CD4-positive, alpha-beta memory T cell (primary cell): ENCODE data around the gene ZP4. TPM values are rescaled to one million over a fixed set of nuclear protein-coding genes. Genes with fewer than 3 reads are reported as not detected.
A peak's percentile ranks its signal among the peaks of the same experiment; 100 is the strongest.

Experiments used
- CTCF ChIA-PET: fragments of 350-600 bp; sonication (Branson Sonifier 250); formaldehyde crosslinking; loops from one replicate; lab custom pipeline; 2021; ENCODE audit warnings: inconsistent platforms; ENCODE audit not compliant: partially characterized antibody; lab: Charles Lee
- POLR2A ChIA-PET: fragments of 350-600 bp; sonication (Branson Sonifier 250); formaldehyde crosslinking; loops from one replicate; lab custom pipeline; 2021; ENCODE audit not compliant: partially characterized antibody; lab: Charles Lee
- DNase-seq, 5 donors: peaks; one replicate each; pipeline versions ENCODE4 v3.0.0 to v3.0.0-alpha.2; 2020 to 2022; ENCODE audit warnings: mixed read lengths in 1 of 5
- H3K27ac ChIP-seq: one replicate; pipeline ENCODE4 v1.7.0; 2013; ENCODE audit warnings: low read depth, low read length
- H3K27me3 ChIP-seq: 2 replicates; pipeline ENCODE4 v1.7.0; 2013; ENCODE audit warnings: mild to moderate bottlenecking, low read length, moderate library complexity; ENCODE audit not compliant: insufficient read depth
- H3K36me3 ChIP-seq: 2 replicates; pipeline ENCODE4 v1.7.0; 2013; ENCODE audit warnings: mild to moderate bottlenecking, low read length, moderate library complexity; ENCODE audit not compliant: insufficient read depth
- H3K4me1 ChIP-seq: 2 replicates; pipeline ENCODE4 v1.7.0; 2013; ENCODE audit warnings: mild to moderate bottlenecking, low read length, moderate library complexity; ENCODE audit not compliant: insufficient read depth
- H3K4me3 ChIP-seq, 2 donors: one replicate each; pipeline ENCODE4 v1.7.0; 2013; ENCODE audit warnings: low read length in 2 of 2, mild to moderate bottlenecking in 1 of 2
- H3K9me3 ChIP-seq, 2 donors: one replicate each; pipeline ENCODE4 v1.7.0; 2013; ENCODE audit warnings: low read length in 2 of 2, control low read depth in 1 of 2; ENCODE audit not compliant: control insufficient read depth in 1 of 2
- H3K27ac Mint-ChIP-seq, 7 donors: one replicate each; pipeline ENCODE4 v1.8.0; 2020 to 2021; ENCODE audit warnings: mixed read lengths in 7 of 7, mild to moderate bottlenecking in 6 of 7, inconsistent platforms in 3 of 7, moderate library complexity in 3 of 7
- H3K27me3 Mint-ChIP-seq, 2 donors: one replicate each; pipeline ENCODE4 v1.8.0; 2020 to 2021; ENCODE audit warnings: mixed read lengths in 2 of 2
- H3K36me3 Mint-ChIP-seq, 2 donors: one replicate each; pipeline ENCODE4 v1.8.0; 2020 to 2021; ENCODE audit warnings: mixed read lengths in 2 of 2, inconsistent platforms in 1 of 2, mild to moderate bottlenecking in 1 of 2
- H3K4me1 Mint-ChIP-seq, 4 donors: one replicate each; pipeline ENCODE4 v1.8.0; 2020 to 2021; ENCODE audit warnings: mixed read lengths in 4 of 4, mild to moderate bottlenecking in 1 of 4
- H3K4me3 Mint-ChIP-seq, 8 donors: one replicate each; pipeline ENCODE4 v1.8.0; 2020 to 2021; ENCODE audit warnings: mixed read lengths in 8 of 8, mild to moderate bottlenecking in 7 of 8, moderate library complexity in 6 of 8, inconsistent platforms in 3 of 8
- H3K9me3 Mint-ChIP-seq, 8 donors: one replicate each; pipeline ENCODE4 v1.8.0; 2020 to 2021; ENCODE audit warnings: mixed read lengths in 8 of 8, mild to moderate bottlenecking in 5 of 8, inconsistent platforms in 3 of 8, moderate library complexity in 1 of 8
- intact Hi-C: fragments of 100-400 bp; cut with micrococcal nuclease; formaldehyde crosslinking; loops from one replicate; pipeline ENCODE4 v1.15.1; 2023
- polyA plus RNA-seq, 2 donors: library from polyadenylated mRNA; unstranded; fragments of 300-500 nt; fragmentation: Illumina TruSeq; gene quantifications; one replicate each; pipeline ENCODE4 v1.2.3, GENCODE V29; 2021
- total RNA-seq, 2 experiments: library from RNA; stranded (reverse); gene quantifications; one replicate each; pipeline ENCODE4 v1.2.3, GENCODE V29; 2021

The ZP4 gene
- total and polyA plus RNA-seq, 4 experiments from 2014 or later = not detected

DNA sequence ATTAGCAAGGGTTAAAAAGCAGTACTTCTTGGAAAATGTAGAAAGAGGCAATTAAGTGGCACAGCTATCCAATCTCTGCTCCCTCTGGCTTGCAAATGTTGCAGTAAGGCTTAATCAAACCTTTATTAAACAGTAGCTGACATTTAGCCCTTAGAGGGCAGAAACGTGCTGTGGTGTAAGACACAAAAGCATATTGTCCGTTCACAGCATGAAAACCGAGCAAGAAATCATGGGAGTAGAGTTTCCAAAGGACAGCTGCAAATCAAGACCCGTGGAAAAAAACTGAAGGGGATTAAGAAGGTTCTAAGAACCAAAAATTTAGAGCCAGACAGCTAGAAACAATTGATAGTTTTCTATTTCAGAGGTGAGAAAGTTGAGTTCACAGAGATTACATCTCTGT, 13.1 kb downstream of the ZP4 start:
- Mint-ChIP-seq H3K9me3 (peaks cover 0 to 3% (median under 1%) of the 10 kb centered on the region in 8 donors), H3K27me3 (no peaks in the 10 kb centered on the region), H3K4me1 (no peaks in the 10 kb centered on the region), H3K27ac (no peak overlapping the region), H3K4me3 (no peak overlapping the region), H3K36me3 (no peaks in the 10 kb centered on the region)
- H3K4me3 ChIP-seq = no peak overlapping the region
- no peaks in the 10 kb centered on the region for H3K9me3 ChIP-seq
- no peak overlapping the region for H3K27ac ChIP-seq
- POLR2A ChIA-PET = no interaction called here
- no peaks in the 10 kb centered on the region for H3K27me3 ChIP-seq
- H3K4me1 ChIP-seq = no peaks in the 10 kb centered on the region
- intact Hi-C loops = no loop called here
- DNase-seq = no peak
- no peaks in the 10 kb centered on the region for H3K36me3 ChIP-seq
- CTCF ChIA-PET = no interaction called here

DNA sequence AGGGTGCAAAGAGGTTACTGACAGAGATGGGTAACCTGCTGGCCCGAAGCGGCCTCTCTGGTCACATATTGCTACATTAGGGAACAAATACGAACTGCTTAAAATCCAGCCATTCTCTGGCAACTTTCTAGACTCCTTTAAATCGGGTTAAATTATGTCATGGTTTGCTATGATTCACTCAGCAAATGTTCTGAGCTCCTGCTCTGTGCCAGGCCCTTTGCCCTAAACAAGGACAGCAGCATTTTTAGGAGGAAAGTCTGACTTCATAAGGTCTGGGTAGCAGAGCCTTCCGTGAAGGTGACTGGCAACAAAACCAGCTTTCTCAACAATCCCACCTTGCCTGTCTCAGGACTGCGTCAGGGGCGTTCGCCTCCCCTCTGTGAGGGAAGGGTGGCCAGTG, 15.4 kb downstream of the ZP4 start:
- Histone ChIP-seq H3K36me3 (no peaks in the 10 kb centered on the region), H3K4me1 (no peaks in the 10 kb centered on the region), H3K4me3 (no peak overlapping the region), H3K27ac (no peak overlapping the region), H3K27me3 (no peaks in the 10 kb centered on the region), H3K9me3 (no peaks in the 10 kb centered on the region)
- no peaks in the 10 kb centered on the region for H3K36me3 Mint-ChIP-seq
- no peak overlapping the region for H3K27ac Mint-ChIP-seq
- ChIA-PET POLR2A (no interaction called here), CTCF (interaction anchor here (0.9 to 1.0 kb wide), 2 partner anchors 12 to 14 kb away, joined by 3 read pairs; no protein-coding TSS in a partner anchor)
- peaks cover 0 to 5% (median 0%) of the 10 kb centered on the region in 8 donors for H3K9me3 Mint-ChIP-seq
- H3K27me3 Mint-ChIP-seq = peaks cover 0 to under 1% of the 10 kb centered on the region in 2 donors
- intact Hi-C loops = no loop called here
- H3K4me1 Mint-ChIP-seq = no peaks in the 10 kb centered on the region
- H3K4me3 Mint-ChIP-seq = no peak overlapping the region
- no peak for DNase-seq

DNA sequence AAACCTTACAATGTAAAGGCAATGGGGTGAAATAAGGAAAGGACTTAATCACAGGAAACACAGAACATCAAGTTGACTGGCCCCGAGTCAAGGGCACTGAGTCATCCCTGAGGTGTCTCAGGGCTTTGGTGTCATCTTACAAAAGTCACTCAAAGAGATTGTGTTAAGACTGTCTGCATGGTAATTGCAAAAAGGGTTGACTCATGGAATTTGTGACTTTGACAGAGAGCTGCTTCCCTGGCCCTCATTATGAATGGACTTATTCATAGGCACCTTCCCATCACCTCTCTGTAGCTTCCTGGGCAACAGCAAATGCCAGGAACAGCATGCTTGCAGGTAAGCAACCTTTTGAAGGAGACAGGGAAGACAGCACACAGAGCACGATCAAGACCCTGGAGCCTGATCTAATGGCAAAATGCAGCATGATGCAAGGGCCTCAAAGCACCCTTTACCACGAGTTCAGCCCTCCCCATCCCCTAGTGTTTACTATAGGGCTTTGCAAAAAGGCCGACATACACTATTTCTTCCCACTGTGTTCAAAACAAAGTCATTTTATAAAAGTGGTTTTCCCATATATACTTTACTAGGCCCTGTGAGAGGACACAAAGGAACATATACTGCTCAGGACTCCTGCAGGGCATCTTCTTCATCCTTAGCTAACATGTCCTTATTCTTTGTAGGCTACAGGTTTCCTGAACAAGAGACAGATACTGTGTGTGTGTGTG, 17.1 kb downstream of the ZP4 start:
- Histone ChIP-seq H3K27ac (no peak overlapping the region), H3K4me1 (no peaks in the 10 kb centered on the region), H3K27me3 (no peaks in the 10 kb centered on the region), H3K4me3 (no peak overlapping the region), H3K9me3 (no peaks in the 10 kb centered on the region), H3K36me3 (no peaks in the 10 kb centered on the region)
- no peak for DNase-seq
- H3K27me3 Mint-ChIP-seq = peaks cover 0 to 3% of the 10 kb centered on the region in 2 donors
- H3K4me1 Mint-ChIP-seq = no peaks in the 10 kb centered on the region
- peaks cover 0 to 5% (median 0%) of the 10 kb centered on the region in 8 donors for H3K9me3 Mint-ChIP-seq
- no peak overlapping the region for H3K27ac Mint-ChIP-seq
- no peaks in the 10 kb centered on the region for H3K36me3 Mint-ChIP-seq
- CTCF ChIA-PET = no interaction called here
- POLR2A ChIA-PET = no interaction called here
- H3K4me3 Mint-ChIP-seq = no peak overlapping the region
- intact Hi-C loops = no loop called here

DNA sequence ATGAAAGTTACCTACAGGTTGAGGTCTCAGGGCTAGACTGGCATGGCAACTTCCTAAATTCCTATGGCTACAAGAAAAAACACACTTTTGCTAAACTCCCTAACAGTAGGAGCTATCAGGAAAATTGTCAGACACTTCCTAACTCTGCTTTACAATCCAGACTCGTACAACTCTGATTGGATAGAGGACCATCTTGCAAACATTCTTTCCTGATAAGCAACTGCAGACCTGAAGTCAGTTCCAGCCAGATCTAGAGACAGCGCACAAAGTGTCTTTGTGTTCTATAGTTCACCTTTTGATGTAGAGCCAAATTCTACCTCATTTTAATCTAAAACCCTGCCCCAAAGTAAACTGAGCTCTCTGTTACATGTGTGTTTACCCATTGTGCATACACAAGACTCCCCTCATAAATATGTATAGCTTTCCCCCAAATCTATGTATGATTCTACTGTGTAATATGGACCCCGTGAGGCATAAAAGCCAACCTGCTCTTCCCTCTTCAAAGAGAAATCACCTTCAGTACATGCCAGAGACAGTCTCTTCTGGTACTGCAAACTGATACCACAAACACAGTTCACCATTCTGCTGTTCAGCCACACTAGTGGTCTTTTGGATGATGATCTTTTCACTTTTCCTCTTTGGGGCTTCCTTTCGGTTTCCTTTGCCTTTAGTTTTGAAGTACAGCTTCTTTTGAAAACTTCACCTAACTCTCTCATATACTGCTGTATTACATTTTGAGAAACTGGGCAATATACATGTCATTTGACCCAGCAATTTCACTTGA, 21.7 kb downstream of the ZP4 start:
- no peak for DNase-seq
- POLR2A ChIA-PET = no interaction called here
- H3K27me3 Mint-ChIP-seq = peaks cover 3% of the 10 kb centered on the region in 2 donors

DNA sequence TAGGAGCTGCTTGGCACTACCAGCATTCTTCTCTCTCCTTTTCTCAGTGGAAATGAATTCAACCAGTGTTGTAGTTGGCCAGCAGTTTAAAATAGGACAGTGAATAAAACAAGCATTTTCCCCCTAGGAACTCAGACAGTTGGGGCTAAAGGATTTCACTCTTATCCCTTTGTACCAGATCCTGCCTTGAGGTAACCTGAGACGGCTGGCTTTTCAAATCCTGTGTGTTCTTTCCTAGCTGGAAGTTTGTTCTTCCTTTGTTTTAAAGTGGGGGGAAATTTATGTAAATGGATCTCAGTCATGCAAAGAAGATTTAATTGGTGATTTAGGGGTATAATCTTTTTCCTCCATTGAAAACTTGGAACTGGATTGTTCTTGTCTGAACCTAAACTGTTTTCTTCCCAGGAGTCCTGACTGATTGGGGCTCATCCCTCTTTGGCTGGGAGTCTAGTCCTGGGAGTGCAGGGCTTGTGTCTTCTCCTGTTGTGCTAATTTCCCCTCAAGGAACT, 23.3 kb downstream of the ZP4 start:
- no peak for DNase-seq
- Histone ChIP-seq H3K27me3 (no peaks in the 10 kb centered on the region), H3K4me3 (no peak overlapping the region), H3K27ac (no peak overlapping the region), H3K9me3 (no peaks in the 10 kb centered on the region), H3K4me1 (no peaks in the 10 kb centered on the region), H3K36me3 (no peaks in the 10 kb centered on the region)
- peaks cover 0 to 8% (median 2%) of the 10 kb centered on the region in 4 donors for H3K4me1 Mint-ChIP-seq
- intact Hi-C loops = no loop called here
- ChIA-PET POLR2A (no interaction called here), CTCF (no interaction called here)
- no peak overlapping the region for H3K4me3 Mint-ChIP-seq
- peaks cover 0 to 5% (median 0%) of the 10 kb centered on the region in 8 donors for H3K9me3 Mint-ChIP-seq
- no peaks in the 10 kb centered on the region for H3K36me3 Mint-ChIP-seq
- H3K27me3 Mint-ChIP-seq = peaks cover 3 to 4% of the 10 kb centered on the region in 2 donors
- H3K27ac Mint-ChIP-seq = no peak overlapping the region

More for the DNA sequence above, 21.7 kb downstream of the ZP4 start:
- Histone ChIP-seq H3K27me3 (no peaks in the 10 kb centered on the region), H3K4me1 (no peaks in the 10 kb centered on the region), H3K4me3 (no peak overlapping the region), H3K27ac (no peak overlapping the region), H3K9me3 (no peaks in the 10 kb centered on the region), H3K36me3 (no peaks in the 10 kb centered on the region)
- intact Hi-C loops = no loop called here
- peaks cover 0 to 3% (median 0%) of the 10 kb centered on the region in 8 donors for H3K9me3 Mint-ChIP-seq
- CTCF ChIA-PET = no interaction called here
- no peaks in the 10 kb centered on the region for H3K36me3 Mint-ChIP-seq
- peaks cover 0 to 8% (median 2%) of the 10 kb centered on the region in 4 donors for H3K4me1 Mint-ChIP-seq
- no peak overlapping the region for H3K4me3 Mint-ChIP-seq
- no peak overlapping the region for H3K27ac Mint-ChIP-seq

DNA sequence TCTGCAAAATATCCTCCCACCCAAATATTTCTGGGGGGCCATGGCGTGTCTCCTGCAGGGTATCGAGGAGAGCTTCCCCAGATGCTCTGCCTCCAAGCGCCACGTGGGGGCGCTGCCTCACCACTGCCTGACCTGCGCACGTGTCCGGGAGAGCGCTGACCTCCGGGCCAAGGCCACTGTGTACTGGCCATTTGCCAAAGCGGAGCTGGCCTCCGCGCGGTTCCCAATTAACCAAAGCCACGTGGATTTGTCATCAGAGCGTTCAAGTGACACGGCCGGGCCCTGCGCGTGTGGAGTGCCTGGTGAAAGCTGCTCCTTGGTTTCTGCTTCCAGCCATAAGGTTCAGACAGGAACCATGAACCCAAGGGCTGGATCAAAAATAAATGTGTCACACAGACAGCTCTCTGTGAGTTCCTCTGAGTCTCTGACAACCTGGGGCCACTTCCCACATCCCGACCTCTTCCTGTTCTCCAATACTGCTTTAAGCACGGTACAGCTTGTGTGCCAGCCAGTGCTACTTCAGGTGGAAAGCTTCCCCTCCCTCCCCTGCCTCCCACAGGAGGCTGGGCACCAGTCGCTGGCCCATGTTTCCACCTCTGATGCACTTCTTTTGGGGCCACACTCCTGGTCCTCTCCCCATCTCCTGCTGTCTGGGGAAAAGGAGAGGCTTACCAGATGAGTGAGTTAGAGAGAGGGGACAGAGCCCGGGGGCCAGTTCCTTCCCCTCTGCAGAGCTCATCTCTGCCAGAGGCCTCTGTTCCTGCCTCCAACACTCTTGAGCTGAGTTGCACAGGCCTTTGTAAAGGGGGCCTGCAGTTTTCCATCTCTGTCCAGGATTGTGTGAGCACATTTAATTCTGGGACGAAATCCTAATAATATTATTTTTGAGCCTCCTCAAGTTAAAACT, 26.1 kb downstream of the ZP4 start:
- Histone ChIP-seq H3K27ac (no peak overlapping the region), H3K4me3 (no peak overlapping the region), H3K9me3 (no peaks in the 10 kb centered on the region), H3K27me3 (no peaks in the 10 kb centered on the region), H3K36me3 (no peaks in the 10 kb centered on the region), H3K4me1 (no peaks in the 10 kb centered on the region)
- Mint-ChIP-seq H3K9me3 (peaks cover 0 to 2% (median 0%) of the 10 kb centered on the region in 8 donors), H3K4me1 (peaks cover 0 to 8% (median 2%) of the 10 kb centered on the region in 4 donors), H3K27me3 (peaks cover 3% of the 10 kb centered on the region in 2 donors), H3K36me3 (no peaks in the 10 kb centered on the region), H3K4me3 (peak overlapping the region in 2 of 8 donors; percentile 28 to 43), H3K27ac (peak overlapping the region in 1 of 7 donors; percentile 62)
- intact Hi-C loops = no loop called here
- DNase-seq = no peak
- POLR2A ChIA-PET = no interaction called here
- CTCF ChIA-PET = interaction anchor here (1.5 kb wide), 1 partner anchor 15 kb away, joined by 3 read pairs; no protein-coding TSS in a partner anchor
